Erythroblast (primary cell): Measurements from ENCODE around the gene RGS7BP.

ENCODE experiments used
- GATA1 ChIP-seq: IDR thresholded peaks from 2 replicates; pipeline ENCODE4 v1.6.1; 2011; ENCODE audit warnings: low read depth, mild to moderate bottlenecking, control low read depth, low read length, moderate library complexity
- POLR2A ChIP-seq: IDR thresholded peaks from 2 replicates; pipeline ENCODE4 v1.6.1; 2011; ENCODE audit warnings: mild to moderate bottlenecking, low read length

DNA sequence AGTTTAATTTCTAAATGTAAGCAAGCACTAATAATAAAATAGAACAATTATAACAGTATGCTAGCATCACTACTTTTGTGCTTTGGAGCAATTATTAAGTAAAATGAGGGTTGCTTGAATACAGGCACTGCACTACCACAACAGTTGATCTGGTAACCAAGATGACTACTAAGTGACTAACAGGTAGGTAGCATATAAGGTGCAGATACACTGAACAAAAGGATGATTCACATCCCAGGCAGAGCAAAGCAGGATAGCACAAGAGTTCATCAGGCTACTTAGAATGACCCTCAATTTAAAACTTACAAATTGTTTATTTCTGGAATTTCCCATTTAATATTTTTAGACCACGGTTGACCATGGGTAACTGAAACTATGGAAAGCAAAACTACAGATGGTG is 48.0 kb upstream of the RGS7BP start:
- no peak for TF ChIP-seq POLR2A
- no peak for TF ChIP-seq GATA1
